ENCODE measurements around the gene ADAMTS18. TPM values are rescaled to one million over a fixed set of nuclear protein-coding genes. Genes with fewer than 3 reads are reported as not detected.

Gene ADAMTS18
- total RNA-seq (2022; extraction: Qiagen RNA extraction): 0.01 TPM in 2 of 5 replicates, not detected in the others

DNA sequence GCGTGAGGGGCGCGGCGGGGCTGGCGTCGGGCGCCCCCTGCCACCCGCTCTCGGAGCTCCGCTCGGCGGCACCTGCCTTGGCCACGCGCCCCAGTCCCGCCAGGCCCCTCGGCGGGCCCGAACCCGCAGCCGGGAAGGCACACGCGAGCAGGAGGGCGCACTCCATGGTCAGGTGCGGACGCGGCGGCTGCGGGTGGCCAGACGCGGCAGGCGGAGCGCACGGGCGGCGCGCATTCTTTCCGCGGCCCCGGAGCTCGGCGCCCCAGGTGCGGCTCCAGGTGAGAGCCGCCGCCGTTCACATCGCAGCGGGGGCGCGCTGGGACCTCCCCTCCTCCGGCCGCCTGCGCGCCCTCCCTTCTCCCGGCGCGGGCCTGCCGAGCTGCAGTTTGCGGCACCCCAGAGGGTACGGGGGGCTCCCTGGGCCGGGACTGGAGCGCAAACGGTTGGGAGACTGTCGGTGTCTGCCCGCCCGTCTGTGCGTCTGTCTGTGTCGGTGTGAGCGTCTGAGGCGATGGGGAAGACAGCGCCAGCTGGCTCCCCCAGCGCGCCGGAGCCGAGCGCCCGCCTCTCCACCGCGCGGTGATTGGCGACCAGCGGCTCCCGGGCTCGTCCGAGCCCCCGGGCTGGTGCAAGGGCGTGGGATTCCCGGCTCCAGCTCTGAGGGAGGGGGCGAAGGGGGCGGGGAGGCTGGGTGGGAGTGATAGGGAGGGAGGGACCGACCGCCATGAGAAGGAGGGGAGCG, at the start of gene ADAMTS18:
Gene ADAMTS18, minus strand, starts transcription at position 505 of the 742 bp plus-strand sequence. Its CDS starts 339 bp downstream, at position 166.

Other genes starting within 250 kb of the ADAMTS18 start
- gene MON1B, start 243.8 kb downstream of the ADAMTS18 start, total RNA-seq (2022; extraction: Qiagen RNA extraction): 26.4 to 45.4 TPM (median 41.3 TPM) in 5 replicates
- 3.8 to 9.0 TPM (median 8.4 TPM) in 5 replicates for gene SYCE1L, start 235.6 kb downstream of the ADAMTS18 start, total RNA-seq (2022; extraction: Qiagen RNA extraction)